MCF 10A (cell line): ENCODE results near the gene PPP4R3A. TPM values are rescaled to one million over a fixed set of nuclear protein-coding genes. Genes with fewer than 3 reads are reported as not detected.

Experiments used
- BruUV-seq: library from RNA; stranded (reverse); fragments of 400-500 nt; replicated peaks from 2 replicates; lab custom pipeline; 2021; lab: Mats Ljungman, UMichigan
- CTCF ChIA-PET: fragments of 300-600 bp; sonication (Branson Sonifier 250); formaldehyde crosslinking; extraction: SDS; loops from one replicate; lab custom pipeline; 2021; ENCODE audit warnings: antibody characterized with exemption, inconsistent platforms; lab: Yijun Ruan, JAX
- POLR2A ChIA-PET: fragments of 300-600, 350-650 bp; sonication (Branson Sonifier 250); formaldehyde crosslinking; extraction: SDS; loops from one replicate; lab custom pipeline; 2020; ENCODE audit warnings: antibody characterized with exemption, inconsistent platforms; lab: Yijun Ruan, JAX
- DNase-seq: peaks from one replicate; pipeline ENCODE4 v3.0.0-alpha.2; 2018; ENCODE audit not compliant: unreplicated experiment
- H3K27ac Mint-ChIP-seq: one replicate; pipeline ENCODE4 v1.8.0; 2022; ENCODE audit warnings: mild to moderate bottlenecking, low read depth, mixed read lengths; ENCODE audit not compliant: unreplicated experiment
- H3K27me3 Mint-ChIP-seq: one replicate; pipeline ENCODE4 v1.8.0; 2022; ENCODE audit warnings: mixed read lengths; ENCODE audit not compliant: insufficient read depth, unreplicated experiment
- H3K36me3 Mint-ChIP-seq: one replicate; pipeline ENCODE4 v1.8.0; 2022; ENCODE audit warnings: mild to moderate bottlenecking, moderate library complexity, mixed read lengths; ENCODE audit not compliant: insufficient read depth, unreplicated experiment
- H3K4me1 Mint-ChIP-seq: one replicate; pipeline ENCODE4 v1.8.0; 2022; ENCODE audit warnings: mixed read lengths; ENCODE audit not compliant: insufficient read depth, unreplicated experiment
- H3K4me3 Mint-ChIP-seq: one replicate; pipeline ENCODE4 v1.8.0; 2022; ENCODE audit warnings: mild to moderate bottlenecking, moderate library complexity, mixed read lengths; ENCODE audit not compliant: unreplicated experiment
- H3K9me3 Mint-ChIP-seq: one replicate; pipeline ENCODE4 v1.8.0; 2022; ENCODE audit warnings: mixed read lengths; ENCODE audit not compliant: unreplicated experiment
- CTCF ChIP-seq: fragments of 200-600 bp; IDR thresholded peaks from one replicate; pipeline ENCODE4 v1.8.0; 2022; ENCODE audit warnings: antibody characterized with exemption, mild to moderate bottlenecking; ENCODE audit not compliant: unreplicated experiment
- intact Hi-C: fragments of 100-400 bp; cut with micrococcal nuclease; formaldehyde crosslinking; loops from 2 replicates; pipeline ENCODE4 v1.14.1; 2022
- total RNA-seq: library from RNA; stranded (reverse); gene quantifications from 2 replicates; pipeline ENCODE4 v1.2.3, GENCODE V29; 2022

Gene PPP4R3A
- total RNA-seq, 1 experiment from 2014 or later, result 104 TPM

GRCh38 chr14:91493169-91493568, 16.9 kb downstream of the PPP4R3A start:
- H3K36me3 Mint-ChIP-seq, result peaks cover 25% of the 10 kb centered on the region
- BruUV-seq, result no TSS peak
- no peak overlapping the region for H3K4me3 Mint-ChIP-seq
- TF ChIP-seq CTCF, result no peak
- no peaks in the 10 kb centered on the region for H3K27me3 Mint-ChIP-seq
- ChIA-PET POLR2A (interaction anchor here (0.6 kb wide), 2 partner anchors 10 to 11 kb away, joined by 3 read pairs; no protein-coding TSS in a partner anchor), CTCF (no interaction called here)
- H3K27ac Mint-ChIP-seq, result no peak overlapping the region
- intact Hi-C loops, result no loop called here
- DNase-seq, result peak; percentile 38
- peaks cover 34% of the 10 kb centered on the region for H3K4me1 Mint-ChIP-seq
- H3K9me3 Mint-ChIP-seq, result no peaks in the 10 kb centered on the region

GRCh38 chr14:91484744-91485143, 25.4 kb downstream of the PPP4R3A start:
- DNase-seq, result no peak
- Mint-ChIP-seq H3K4me1 (peaks cover 23% of the 10 kb centered on the region), H3K9me3 (no peaks in the 10 kb centered on the region), H3K4me3 (no peak overlapping the region), H3K27me3 (no peaks in the 10 kb centered on the region), H3K27ac (no peak overlapping the region), H3K36me3 (peaks cover 86% of the 10 kb centered on the region)
- no peak for TF ChIP-seq CTCF
- intact Hi-C loops, result no loop called here
- CTCF ChIA-PET, result interaction anchor here (0.6 to 0.8 kb wide), 2 partner anchors 16 to 67 kb away, joined by 3 read pairs; no protein-coding TSS in a partner anchor
- no TSS peak for BruUV-seq
- POLR2A ChIA-PET, result interaction anchor here (1.6 to 2.1 kb wide), 4 partner anchors 9 to 637 kb away, joined by 4 to 6 read pairs (median 4); partner anchors contain the start of genes CPSF2 and NDUFB1

GRCh38 chr14:91484186-91484585, 25.9 kb downstream of the PPP4R3A start:
- Mint-ChIP-seq H3K36me3 (peaks cover 86% of the 10 kb centered on the region), H3K9me3 (no peaks in the 10 kb centered on the region), H3K4me1 (peaks cover 23% of the 10 kb centered on the region), H3K4me3 (no peak overlapping the region), H3K27ac (no peak overlapping the region), H3K27me3 (no peaks in the 10 kb centered on the region)
- ChIA-PET CTCF (interaction anchor here (0.6 to 1.0 kb wide), 4 partner anchors 14 to 66 kb away, joined by 3 read pairs; no protein-coding TSS in a partner anchor), POLR2A (interaction anchor here (1.6 to 2.1 kb wide), 4 partner anchors 9 to 637 kb away, joined by 4 to 6 read pairs (median 4); partner anchors contain the start of genes CPSF2 and NDUFB1)
- peak; percentile 9 for TF ChIP-seq CTCF
- peak; percentile 4 for DNase-seq
- no TSS peak for BruUV-seq
- intact Hi-C loops, result no loop called here

- H3K36me3 Mint-ChIP-seq, result peaks cover 96% of the 10 kb centered on the region
- H3K4me1 Mint-ChIP-seq, result peaks cover 21% of the 10 kb centered on the region
- no peak overlapping the region for H3K4me3 Mint-ChIP-seq
- ChIA-PET CTCF (interaction anchor here (0.8 kb wide), 1 partner anchor 21 kb away, joined by 3 read pairs; no protein-coding TSS in a partner anchor), POLR2A (interaction anchor here (0.7 to 1.0 kb wide), 2 partner anchors 11 to 19 kb away, joined by 3 read pairs; no protein-coding TSS in a partner anchor)
- DNase-seq, result peak; percentile 16
- H3K27me3 Mint-ChIP-seq, result no peaks in the 10 kb centered on the region
- BruUV-seq, result no TSS peak
- H3K27ac Mint-ChIP-seq, result no peak overlapping the region
- no peak for TF ChIP-seq CTCF
- no peaks in the 10 kb centered on the region for H3K9me3 Mint-ChIP-seq
- intact Hi-C loops, result no loop called here
Observed at GRCh38 chr14:91482263-91483013, 27.7 kb downstream of the PPP4R3A start.
